NCI-H146 treated with DMSO at 0.1 percent for 48 hours (cell line): Measurements from ENCODE around the gene HS3ST5.
"Not testable (repeated sequence)": the region's sequence is repeated elsewhere in the genome, so short reads cannot be mapped to it uniquely, and the experiment has no call there.

Experiments used
- DNase-seq: peaks from one replicate; lab custom pipeline; 2025; ENCODE audit not compliant: unreplicated experiment; lab: John Stamatoyannopoulos, UW

HS3ST5 gene

DNA sequence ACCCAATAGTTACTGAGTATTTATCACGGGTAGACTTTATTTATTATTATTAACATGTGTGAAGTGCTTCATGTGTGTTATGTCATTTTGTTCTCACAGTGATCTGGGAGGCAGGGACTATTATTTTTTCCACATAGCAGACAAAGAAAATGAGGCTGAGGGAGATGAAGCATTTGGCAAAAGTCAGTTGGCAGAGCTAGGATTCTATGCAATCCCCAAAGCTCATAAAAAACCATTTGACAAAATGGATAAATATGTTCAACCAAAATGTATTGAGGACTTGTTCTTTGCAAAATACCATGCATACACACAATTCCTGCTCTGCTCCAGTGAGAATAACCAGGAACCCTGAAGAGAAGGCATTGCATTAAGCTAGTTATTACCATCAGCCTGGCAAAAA lies 184.4 kb downstream of the HS3ST5 start:
- DNase-seq, result no peak

DNA sequence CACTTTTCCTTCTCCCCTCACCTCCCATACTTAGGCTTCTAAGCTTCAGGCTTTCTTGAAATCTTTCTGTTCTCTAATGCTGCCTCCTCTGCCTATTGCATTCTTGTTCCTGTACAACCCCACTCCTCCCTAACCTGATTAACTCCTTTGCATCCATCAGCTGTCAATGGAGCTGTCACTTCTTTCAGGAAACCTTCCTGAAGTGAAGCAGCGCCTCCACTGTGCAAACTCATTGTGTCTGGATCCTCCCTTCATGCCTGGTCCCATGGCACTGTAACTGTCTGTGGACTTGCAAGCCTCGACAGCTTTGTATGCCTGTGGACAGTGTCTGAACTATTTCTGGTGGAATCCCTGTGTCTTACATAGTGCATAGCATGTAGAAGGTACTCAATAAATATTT lies 185.0 kb downstream of the HS3ST5 start:
- DNase-seq, result no peak

- DNase-seq, result no peak
Measured at GRCh38 chr6:114155763-114156162, 187.1 kb downstream of the HS3ST5 start.

GRCh38 chr6:114154812-114155211 lies 188.0 kb downstream of the HS3ST5 start:
- no peak for DNase-seq

- no peak for DNase-seq
Measured at GRCh38 chr6:114153448-114153847, 189.4 kb downstream of the HS3ST5 start.

DNA sequence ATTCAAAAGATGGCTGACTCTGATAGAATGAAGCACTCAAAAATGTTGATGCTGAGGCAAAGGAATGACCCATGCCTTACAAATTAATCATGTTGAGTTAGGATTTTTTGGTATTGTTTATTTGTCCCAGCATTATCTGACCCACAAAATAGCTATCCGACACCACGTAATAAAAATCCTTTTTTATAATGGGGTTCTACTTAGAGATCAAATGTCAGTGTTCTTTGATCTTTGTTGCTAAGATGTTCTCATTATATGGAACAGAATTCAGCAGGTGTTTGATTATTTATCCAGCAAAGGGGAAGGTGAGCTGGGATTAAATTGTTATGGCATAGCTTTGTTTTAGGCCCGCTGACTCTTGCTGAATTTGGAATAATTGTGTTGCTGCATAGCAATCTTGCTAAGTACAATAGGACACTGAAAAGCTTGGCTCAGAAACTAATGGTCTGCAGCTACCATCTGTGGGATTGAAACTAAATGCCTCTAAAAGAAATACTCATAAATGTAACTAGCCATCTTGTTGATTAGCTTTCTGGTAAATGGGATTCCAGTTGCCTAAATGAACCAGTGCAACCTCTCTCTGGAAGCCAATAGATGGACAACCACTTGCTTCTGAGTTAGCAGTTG lies 191.6 kb downstream of the HS3ST5 start:
- DNase-seq, result no peak

GRCh38 chr6:114149182-114149581 lies 193.6 kb downstream of the HS3ST5 start:
- DNase-seq, result not testable (repeated sequence)

DNA sequence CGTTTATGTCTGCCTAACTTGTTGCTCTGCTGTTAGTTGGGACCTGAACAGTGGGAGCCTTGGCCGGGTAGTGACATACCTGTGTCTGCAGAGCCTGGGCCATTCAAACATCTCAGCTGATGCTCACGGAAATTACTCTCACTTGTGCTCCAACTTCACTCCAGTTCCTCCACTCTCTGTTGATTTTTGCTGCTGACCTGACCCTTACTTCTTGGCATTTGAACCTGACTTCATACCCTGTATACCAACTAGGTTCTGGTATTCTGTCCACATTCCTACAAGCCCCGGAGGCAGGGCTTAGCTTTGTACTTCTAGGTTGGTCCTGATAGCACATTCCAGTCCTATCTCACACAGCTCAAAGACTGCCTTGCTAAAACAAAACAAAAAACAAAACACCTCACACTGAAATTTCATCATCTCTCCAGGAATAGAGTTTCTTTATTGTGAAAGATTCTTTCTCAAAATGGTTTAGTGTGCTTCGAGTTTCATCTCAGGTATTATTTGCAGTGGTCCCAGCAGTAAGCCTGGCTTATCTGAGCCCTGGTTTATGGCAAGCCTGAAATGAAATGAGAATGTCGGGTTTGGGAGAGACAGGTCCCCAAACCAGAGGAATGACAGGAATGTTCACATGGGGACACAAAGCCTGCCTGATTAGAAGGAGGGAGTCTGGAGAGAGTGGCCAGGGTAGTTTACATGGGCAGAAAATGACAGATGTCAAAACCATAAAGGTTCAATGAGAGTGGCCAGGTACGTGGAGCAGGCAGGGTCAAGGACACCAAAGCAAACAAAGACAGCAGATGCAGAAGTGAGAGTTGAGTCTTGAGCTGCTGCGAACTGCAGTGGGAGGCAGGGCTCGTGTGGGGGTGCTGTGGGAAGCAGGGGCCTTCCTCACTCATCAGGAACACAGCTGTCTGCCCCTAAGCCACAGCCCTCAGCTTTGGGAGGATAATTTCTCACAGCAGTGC lies 197.7 kb downstream of the HS3ST5 start:
- DNase-seq, result no peak

GRCh38 chr6:114142258-114142657 lies 200.6 kb downstream of the HS3ST5 start:
- no peak for DNase-seq

GRCh38 chr6:114140416-114140815 lies 202.4 kb downstream of the HS3ST5 start:
- DNase-seq, result no peak

DNA sequence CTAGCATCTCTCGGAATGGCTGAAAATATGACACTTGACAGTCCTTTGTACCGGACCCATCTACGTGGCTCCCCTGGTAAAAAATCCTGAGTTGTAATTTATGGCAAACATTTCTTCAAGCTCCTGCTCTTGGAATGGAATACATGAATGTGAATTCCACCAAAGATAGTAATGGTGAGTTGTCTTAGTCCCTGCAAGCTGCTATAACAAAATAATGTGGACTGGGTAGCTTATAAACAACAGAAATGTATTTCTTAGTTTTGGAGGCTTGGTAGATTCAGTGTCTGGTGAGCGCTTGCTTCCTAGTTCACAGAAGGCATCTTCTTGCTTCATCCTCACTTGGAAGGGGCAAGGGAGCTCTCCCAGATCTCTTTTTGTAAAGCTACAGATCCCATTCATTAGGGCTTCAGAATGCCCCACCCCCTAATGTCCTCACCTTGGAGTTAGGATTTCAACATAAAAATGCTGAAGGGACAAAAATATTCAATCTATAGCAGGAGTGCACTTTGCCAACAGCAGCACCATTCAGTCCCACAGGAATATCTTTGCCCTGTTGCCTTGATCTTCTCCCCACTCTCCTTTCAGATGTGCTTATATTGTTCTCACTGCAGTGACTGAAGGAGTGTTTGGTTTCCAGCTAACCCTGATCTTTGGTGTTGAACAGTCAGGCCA lies 204.1 kb downstream of the HS3ST5 start:
- no peak for DNase-seq

DNA sequence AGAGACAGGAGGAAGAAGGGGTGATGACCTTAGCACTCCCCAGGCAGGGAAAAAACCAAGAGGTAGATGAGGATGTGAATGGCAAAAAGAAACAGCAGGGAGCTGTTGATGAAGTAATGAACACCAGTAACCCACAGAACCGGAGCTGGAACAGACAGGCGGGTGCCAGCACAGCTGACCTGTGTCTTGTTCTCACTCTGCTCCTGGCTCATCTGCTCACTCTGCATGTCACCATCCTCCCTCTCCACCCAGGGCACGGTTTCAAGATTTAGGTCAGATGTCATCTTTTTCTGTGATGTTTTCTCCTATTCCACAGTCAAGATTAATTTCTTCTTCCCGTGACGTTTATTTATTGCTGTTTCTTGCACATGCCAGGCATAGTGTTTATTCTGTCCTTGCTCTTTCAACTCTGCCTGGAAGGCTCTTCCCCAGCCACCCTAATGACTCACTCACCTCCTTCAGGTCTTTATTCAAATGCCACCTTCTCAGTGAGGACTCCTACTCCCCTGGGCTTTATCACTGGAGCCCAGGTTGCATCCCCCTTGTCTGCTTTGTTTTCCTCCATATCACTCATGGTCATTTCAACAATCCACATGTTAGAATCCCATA lies 207.4 kb downstream of the HS3ST5 start:
- no peak for DNase-seq

DNA sequence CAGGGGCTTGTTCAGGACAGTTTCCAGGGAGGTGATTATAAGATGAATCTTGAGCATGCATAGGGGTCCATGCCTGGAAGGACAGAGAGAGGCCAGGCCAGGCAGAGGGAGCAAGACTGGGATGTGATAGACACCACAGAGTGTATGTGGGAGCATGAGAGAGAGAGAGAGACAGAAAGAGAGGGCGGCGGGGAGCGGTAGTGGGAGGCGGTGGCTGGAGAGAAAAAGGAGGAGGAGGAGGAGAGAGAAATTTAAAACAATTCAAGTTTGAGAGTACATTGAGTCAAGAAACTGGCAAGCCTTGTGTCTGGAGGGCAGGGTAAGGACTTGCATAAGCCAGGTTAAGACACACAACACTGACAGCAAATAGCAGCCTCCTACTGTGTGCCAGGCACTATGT lies 209.0 kb downstream of the HS3ST5 start:
- DNase-seq, result no peak

- DNase-seq, result no peak
Measured at GRCh38 chr6:114131945-114132344, 210.9 kb downstream of the HS3ST5 start.

- DNase-seq, result no peak
Measured at GRCh38 chr6:114125576-114125975, 217.2 kb downstream of the HS3ST5 start.

GRCh38 chr6:114121913-114122662 lies 220.7 kb downstream of the HS3ST5 start:
- no peak for DNase-seq

DNA sequence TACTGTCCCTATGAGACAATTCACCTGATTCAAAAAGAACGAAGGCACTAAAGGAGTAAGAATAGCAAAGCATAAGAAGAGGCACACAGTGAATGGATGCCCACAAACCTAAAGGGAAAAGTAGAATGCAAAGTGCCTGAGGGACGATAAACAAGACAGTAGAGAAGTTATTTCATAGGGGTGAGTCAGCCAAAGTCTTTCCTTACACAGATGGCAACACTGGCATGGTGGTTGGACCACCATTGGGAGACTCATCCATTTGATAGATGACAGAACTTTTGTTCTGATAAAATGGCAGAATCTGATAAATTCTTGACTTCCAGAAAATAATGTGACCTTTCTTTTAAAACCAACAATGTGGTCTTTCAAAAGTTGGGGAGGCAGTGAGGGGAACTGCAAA lies 223.8 kb downstream of the HS3ST5 start:
- no peak for DNase-seq

- no peak for DNase-seq
Measured at GRCh38 chr6:114115652-114116051, 227.2 kb downstream of the HS3ST5 start.

GRCh38 chr6:114108119-114109002 lies 234.5 kb downstream of the HS3ST5 start:
- DNase-seq, result peak; percentile 34

- DNase-seq, result no peak
Measured at GRCh38 chr6:114106020-114106419, 236.8 kb downstream of the HS3ST5 start.
